Duodenal mucosa (tissue), 2 donors: ENCODE results near the gene PLA2G4E.

Source experiments
- H3K27ac ChIP-seq: one replicate; pipeline ENCODE4 v1.7.0; 2013; ENCODE audit warnings: low read depth, low read length
- H3K27me3 ChIP-seq, 2 donors: one replicate each; pipeline ENCODE4 v1.7.0; 2013; ENCODE audit warnings: low read length in 2 of 2, control low read depth in 1 of 2; ENCODE audit not compliant: insufficient read depth in 2 of 2, control insufficient read depth in 1 of 2
- H3K36me3 ChIP-seq, 2 donors: one replicate each; pipeline ENCODE4 v1.7.0; 2013; ENCODE audit warnings: low read length in 2 of 2, control low read depth in 1 of 2; ENCODE audit not compliant: insufficient read depth in 2 of 2, control insufficient read depth in 1 of 2
- H3K4me1 ChIP-seq, 2 donors: one replicate each; pipeline ENCODE4 v1.7.0; 2013; ENCODE audit warnings: low read length in 2 of 2, control low read depth in 1 of 2; ENCODE audit not compliant: insufficient read depth in 2 of 2, control insufficient read depth in 1 of 2
- H3K4me3 ChIP-seq, 2 donors: one replicate each; pipeline ENCODE4 v1.7.0; 2013; ENCODE audit warnings: low read length in 2 of 2, low read depth in 1 of 2
- H3K9ac ChIP-seq, 2 donors: one replicate each; pipeline ENCODE4 v1.7.0; 2013; ENCODE audit warnings: low read length in 2 of 2, low read depth in 1 of 2
- H3K9me3 ChIP-seq, 2 donors: one replicate each; pipeline ENCODE4 v1.7.0; 2013; ENCODE audit warnings: low read length in 2 of 2, control low read depth in 1 of 2; ENCODE audit not compliant: control insufficient read depth in 1 of 2

The PLA2G4E gene

DNA sequence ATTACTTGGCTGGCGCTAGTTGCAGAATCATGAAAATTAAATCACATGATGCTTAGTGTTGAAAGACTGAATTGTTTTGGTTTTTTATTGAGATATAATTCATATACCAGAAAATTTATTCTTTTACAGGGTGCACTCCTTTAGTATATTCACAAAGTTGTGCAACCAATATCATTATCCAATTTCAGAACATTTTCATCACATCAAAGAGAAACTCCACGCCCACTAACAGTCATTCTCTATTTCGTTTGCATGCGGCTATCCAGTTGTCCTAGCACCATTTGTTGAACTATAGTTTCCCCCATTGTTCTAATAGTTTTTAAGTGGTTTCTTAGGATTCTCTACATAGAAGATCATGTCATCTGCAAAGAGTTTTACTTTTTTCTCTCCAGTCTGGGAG lies 52.1 kb downstream of the PLA2G4E start:
- Histone ChIP-seq H3K4me1 (peaks cover 20 to 27% of the 10 kb centered on the region in 2 donors), H3K9me3 (no peaks in the 10 kb centered on the region)

DNA sequence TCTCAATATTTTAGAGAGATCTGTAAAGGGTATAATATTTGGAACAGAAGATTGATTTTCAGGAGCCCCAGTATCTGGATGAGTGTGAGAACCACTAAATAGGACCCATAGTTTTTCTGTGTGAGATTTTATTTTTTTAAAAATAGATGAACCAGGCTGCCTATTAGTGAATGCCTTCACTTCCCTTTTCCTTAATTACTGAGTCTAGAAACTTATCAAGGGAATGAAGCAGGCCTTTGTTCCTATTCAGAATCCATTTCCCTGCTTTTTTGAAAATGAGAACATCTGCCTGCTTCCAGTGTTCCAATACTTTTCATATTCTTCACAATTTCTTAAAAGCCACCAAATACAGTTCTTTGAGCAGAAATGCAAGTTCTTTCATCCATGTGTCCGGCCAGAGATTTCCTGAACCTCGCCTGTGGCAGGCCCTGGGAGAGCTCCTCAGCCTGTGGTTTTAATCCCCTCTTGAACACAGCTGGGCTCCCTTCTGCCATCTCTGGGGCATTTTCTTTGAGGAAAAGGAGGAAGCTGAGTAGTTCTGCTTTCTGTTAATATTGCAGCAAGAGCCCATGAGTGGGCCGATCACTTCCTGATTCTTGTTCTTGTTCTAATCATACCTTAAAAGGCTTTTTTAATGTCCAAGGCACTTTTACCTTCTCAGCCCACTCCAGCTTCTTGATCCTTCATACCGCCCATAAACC lies 53.2 kb downstream of the PLA2G4E start:
- Histone ChIP-seq H3K4me1 (peaks cover 20 to 27% of the 10 kb centered on the region in 2 donors), H3K27ac (no peak overlapping the region), H3K36me3 (no peaks in the 10 kb centered on the region), H3K9me3 (no peaks in the 10 kb centered on the region), H3K4me3 (no peak overlapping the region), H3K27me3 (no peaks in the 10 kb centered on the region), H3K9ac (no peak overlapping the region)

More for the DNA sequence above, 52.1 kb downstream of the PLA2G4E start:
- Histone ChIP-seq H3K27me3 (no peaks in the 10 kb centered on the region), H3K27ac (no peak overlapping the region), H3K4me3 (no peak overlapping the region), H3K36me3 (no peaks in the 10 kb centered on the region), H3K9ac (no peak overlapping the region)

DNA sequence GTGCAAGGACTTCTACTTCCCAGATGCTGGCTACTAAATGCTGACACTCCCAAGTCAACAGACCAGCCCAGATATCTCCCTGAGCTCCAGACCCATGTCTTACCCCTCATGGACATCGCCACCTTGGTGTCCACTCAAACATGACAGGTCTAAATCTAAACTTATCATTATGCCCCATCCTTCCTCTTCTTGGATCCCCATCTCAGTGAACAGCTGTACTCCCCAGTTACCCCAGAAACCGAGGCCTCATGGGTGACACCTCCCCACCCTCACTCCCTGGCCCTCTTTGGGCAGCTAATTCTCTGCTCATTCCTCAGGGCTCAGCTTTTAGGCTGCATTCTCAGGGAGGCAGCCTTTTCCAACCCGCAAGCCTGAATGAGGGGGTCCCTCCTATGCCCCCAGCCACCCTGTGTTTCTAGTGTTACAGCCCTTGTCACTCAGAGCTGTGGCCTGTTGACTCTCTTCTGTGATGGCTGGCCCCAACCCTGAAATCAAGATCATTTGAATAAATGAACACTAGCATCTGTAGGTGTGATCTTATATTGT lies 53.8 kb downstream of the PLA2G4E start:
- H3K4me1 ChIP-seq = peaks cover 20 to 29% of the 10 kb centered on the region in 2 donors
- H3K9ac ChIP-seq = no peak overlapping the region
- H3K27ac ChIP-seq = no peak overlapping the region

DNA sequence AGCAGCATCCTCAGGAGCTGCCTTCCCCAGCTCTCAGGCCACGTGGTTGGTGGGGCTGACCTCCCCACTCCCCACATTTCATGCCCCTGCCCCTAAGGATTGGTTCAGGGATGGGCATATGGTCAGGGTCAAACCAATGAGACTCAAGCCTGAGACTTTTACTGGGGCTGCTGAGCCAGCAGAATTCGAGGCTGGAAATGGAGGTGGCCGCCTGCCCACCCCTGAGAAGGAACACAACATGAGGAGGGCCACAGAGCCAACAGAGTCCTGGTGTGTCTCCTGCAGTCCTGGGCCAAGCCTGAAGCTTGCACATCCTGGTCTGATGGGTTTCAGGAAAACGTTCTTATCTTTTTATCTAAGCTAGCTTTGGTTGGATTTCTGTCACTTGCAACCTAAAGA lies 54.4 kb downstream of the PLA2G4E start:
- no peak overlapping the region for H3K9ac ChIP-seq
- H3K27ac ChIP-seq = no peak overlapping the region
- H3K4me3 ChIP-seq = no peak overlapping the region
- no peaks in the 10 kb centered on the region for H3K36me3 ChIP-seq
- no peaks in the 10 kb centered on the region for H3K9me3 ChIP-seq
- no peaks in the 10 kb centered on the region for H3K27me3 ChIP-seq
- peaks cover 20 to 34% of the 10 kb centered on the region in 2 donors for H3K4me1 ChIP-seq

More for the DNA sequence above, 53.8 kb downstream of the PLA2G4E start:
- Histone ChIP-seq H3K27me3 (no peaks in the 10 kb centered on the region), H3K36me3 (no peaks in the 10 kb centered on the region), H3K4me3 (no peak overlapping the region), H3K9me3 (no peaks in the 10 kb centered on the region)

DNA sequence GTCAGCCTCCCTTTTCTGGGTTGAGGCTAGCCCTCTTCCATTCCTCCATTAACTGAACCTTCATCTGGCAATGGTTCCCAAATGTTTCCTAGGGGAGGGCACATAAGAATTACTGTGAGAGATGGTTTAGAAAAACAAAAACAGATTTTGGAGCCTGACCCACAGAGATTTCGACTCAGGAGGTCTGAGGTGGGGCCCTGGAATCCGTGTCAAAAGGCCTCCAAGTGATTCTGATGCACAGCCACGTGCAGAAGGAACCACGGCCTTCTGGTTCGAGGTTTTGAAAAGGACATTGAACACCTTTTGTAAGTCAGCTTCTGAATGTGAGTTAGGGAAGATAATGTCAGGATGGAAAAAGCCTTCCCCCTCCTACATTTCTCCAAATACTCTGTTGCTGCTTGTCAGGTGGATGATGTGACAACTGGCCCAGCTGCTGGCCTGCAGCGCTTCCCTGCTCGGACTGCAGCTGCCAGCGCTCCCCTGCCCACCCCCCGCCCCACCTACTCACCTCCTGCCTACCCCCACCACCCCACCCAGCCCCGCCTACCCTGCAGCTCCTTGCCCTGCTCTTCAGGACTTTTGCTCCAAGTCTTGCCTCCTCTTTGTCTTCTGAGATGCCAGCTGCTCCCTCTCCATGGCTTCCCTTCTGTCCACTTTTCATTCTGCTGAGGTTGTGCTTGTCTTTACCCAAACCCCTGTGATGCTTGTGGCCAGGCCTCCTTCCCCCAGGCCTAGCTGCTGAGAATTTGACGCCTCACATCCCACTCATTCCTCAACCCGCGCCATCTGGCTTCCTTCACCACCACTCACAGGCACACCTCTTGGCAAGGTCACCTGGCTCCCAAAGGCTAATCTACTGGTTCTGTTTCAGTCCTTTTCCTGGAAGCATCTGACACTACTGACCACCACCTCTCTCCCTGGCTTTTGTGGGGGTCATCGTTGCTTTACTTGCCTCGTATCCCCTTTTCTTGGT lies 55.1 kb downstream of the PLA2G4E start:
- peaks cover 21 to 34% of the 10 kb centered on the region in 2 donors for H3K4me1 ChIP-seq
- H3K9me3 ChIP-seq = no peaks in the 10 kb centered on the region
- no peak overlapping the region for H3K27ac ChIP-seq

DNA sequence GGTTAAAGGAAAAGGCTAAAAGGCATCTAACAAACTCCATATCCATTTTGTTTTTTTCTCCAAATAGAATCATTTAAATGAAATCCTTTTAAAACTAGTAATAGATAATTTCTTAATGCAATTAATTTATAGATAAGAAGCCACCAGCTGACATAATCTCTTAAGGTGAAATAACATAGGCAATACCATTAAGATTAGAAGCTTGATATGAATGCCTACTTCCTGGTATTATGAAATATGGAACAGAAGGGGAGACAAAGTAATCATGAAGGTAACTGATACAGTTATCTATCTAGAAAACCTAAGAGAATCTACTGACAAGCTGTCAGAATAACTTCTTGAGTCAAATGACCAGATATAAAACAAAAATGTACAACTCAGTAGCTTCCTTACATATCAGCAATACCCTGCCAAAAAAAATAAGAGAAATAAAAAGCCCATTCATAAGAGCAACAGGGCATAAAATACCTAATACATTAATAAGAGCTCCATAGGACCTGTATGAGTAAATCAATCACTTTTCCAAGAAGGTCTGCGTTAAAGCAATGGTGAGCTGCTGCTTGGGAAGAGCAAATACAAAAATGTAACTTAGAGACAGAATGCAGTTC lies 59.1 kb downstream of the PLA2G4E start:
- Histone ChIP-seq H3K9ac (no peak overlapping the region), H3K4me1 (peaks cover 7 to 19% of the 10 kb centered on the region in 2 donors), H3K9me3 (no peaks in the 10 kb centered on the region), H3K4me3 (no peak overlapping the region), H3K27ac (no peak overlapping the region), H3K27me3 (no peaks in the 10 kb centered on the region), H3K36me3 (no peaks in the 10 kb centered on the region)

More for the DNA sequence above, 55.1 kb downstream of the PLA2G4E start:
- Histone ChIP-seq H3K4me3 (no peak overlapping the region), H3K27me3 (no peaks in the 10 kb centered on the region), H3K36me3 (no peaks in the 10 kb centered on the region), H3K9ac (no peak overlapping the region)

DNA sequence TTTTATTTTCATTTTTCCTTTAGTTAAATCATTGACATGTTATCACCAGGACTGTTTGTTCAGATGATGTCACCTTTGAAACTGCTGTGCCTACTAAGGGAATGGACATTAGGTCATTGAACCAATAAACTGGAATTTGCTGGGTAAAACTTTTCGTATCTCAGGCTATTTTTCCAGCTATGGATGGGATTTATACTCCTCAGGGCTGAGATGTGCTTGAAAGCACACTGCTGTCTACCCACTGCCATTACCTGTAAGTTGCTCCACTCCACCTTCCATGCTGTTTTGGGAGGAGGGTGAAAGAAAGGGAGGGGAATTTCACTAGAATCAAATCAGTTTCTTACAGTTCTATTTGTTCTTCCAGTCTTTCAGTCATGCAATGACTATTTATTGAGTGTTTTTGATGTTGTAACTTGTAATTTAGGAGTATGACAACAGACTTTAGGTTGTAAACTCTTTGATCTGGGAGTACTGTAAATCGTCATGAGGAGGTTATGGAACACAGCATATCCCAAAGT lies 59.8 kb downstream of the PLA2G4E start:
- Histone ChIP-seq H3K9me3 (no peaks in the 10 kb centered on the region), H3K27ac (no peak overlapping the region), H3K4me3 (peak overlapping the region in 1 of 2 donors; percentile 4), H3K4me1 (peaks cover 7 to 14% of the 10 kb centered on the region in 2 donors), H3K36me3 (no peaks in the 10 kb centered on the region), H3K27me3 (no peaks in the 10 kb centered on the region), H3K9ac (no peak overlapping the region)

DNA sequence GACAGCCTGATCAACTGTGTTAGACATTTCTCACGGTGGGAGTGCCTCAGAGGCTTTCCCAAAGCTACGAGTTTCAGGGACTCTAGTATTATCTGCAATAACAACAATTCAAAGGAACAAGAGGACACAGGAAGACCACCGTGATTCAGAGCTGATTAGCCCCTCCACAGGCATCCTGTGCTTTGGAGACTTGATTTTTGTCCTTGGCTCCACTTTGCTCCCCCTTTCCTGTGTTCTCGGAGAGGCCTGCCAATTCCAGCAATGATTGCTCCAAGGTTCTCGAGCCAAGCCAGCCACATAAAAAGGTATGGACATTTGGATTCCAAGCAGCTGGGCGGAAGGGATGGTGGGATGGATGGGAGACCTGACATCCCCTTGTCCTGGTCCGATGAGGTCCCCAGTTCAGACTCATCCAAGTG lies 62.8 kb downstream of the PLA2G4E start:
- no peak overlapping the region for H3K4me3 ChIP-seq
- H3K4me1 ChIP-seq = peaks cover 7 to 14% of the 10 kb centered on the region in 2 donors
- no peaks in the 10 kb centered on the region for H3K9me3 ChIP-seq
- no peak overlapping the region for H3K9ac ChIP-seq
- H3K27ac ChIP-seq = no peak overlapping the region
- peaks cover 1 to 8% of the 10 kb centered on the region in 2 donors for H3K36me3 ChIP-seq
- H3K27me3 ChIP-seq = no peaks in the 10 kb centered on the region

DNA sequence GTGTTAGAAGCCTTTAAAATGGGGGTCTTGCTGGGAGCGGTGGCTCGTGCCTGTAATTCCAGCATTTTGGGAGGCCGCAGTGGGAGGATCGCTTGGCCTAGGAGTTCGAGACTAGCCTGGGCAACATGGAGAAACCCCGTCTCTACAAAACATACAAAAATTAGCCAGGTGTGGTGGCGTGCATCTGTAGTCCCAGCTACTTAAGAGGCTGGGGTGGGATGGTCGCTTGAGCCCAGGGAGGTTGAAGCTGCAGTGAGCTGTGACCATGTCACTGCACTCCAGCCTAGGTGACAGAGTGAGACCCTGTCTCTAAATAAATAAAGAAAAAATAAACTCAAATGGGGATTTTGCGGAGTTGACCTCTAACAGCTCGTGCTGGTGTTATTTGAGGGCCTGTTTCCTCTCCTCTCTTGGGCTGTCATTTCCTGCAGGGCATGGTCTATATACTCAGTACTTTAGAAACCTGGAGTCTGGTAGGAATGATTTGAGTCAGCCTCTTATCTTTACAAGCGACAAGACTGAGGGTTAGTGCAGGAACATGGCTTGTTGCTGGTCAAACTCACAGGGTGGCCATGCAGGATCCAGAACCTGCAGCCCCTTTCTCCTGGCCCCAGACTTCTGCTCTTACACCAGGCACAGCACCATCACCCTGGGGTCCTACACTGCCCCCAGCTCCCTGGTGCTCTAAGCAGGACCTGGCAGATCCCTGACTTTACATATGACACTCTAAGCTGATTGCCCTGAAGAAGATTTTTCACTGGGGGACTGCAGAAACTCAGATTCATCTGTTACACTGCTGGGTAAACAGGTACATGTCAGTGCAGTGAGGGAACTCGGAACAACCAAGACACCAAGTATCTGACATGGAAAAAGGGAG lies 63.6 kb downstream of the PLA2G4E start:
- Histone ChIP-seq H3K9ac (no peak overlapping the region), H3K27me3 (no peaks in the 10 kb centered on the region), H3K27ac (no peak overlapping the region), H3K4me1 (peaks cover 7 to 14% of the 10 kb centered on the region in 2 donors), H3K36me3 (peaks cover 3 to 13% of the 10 kb centered on the region in 2 donors), H3K9me3 (no peaks in the 10 kb centered on the region), H3K4me3 (no peak overlapping the region)
